CD4-positive, alpha-beta T cell (primary cell): ENCODE data around the gene GPR137. TPM values are rescaled to one million over a fixed set of nuclear protein-coding genes. Genes with fewer than 3 reads are reported as not detected.
"Not testable (repeated sequence)": the region's sequence is repeated elsewhere in the genome, so short reads cannot be mapped to it uniquely, and the experiment has no call there.

Experiments used
- ATAC-seq: fragments of 200-7000 bp; cut with Tn5 transposase; one replicate; pipeline ENCODE4 v1.10.0; 2022; ENCODE audit warnings: mild to moderate bottlenecking; ENCODE audit not compliant: poor library complexity
- CTCF ChIA-PET: fragments of 350-600 bp; sonication (Branson Sonifier 250); formaldehyde crosslinking; loops from one replicate; lab custom pipeline; 2021; ENCODE audit warnings: antibody characterized with exemption, inconsistent platforms; lab: Charles Lee
- POLR2A ChIA-PET: fragments of 350-600 bp; sonication (Branson Sonifier 250); formaldehyde crosslinking; loops from one replicate; lab custom pipeline; 2021; ENCODE audit warnings: antibody characterized with exemption, inconsistent platforms; lab: Charles Lee
- DNase-seq, 14 experiments: peaks; one replicate each; pipeline ENCODE4 v3.0.0-alpha.2; 2013 to 2020; ENCODE audit warnings: mixed read lengths in 2 of 14
- H3K27ac ChIP-seq, 2 donors: one replicate each; pipeline versions ENCODE4 v1.5.1 to v1.7.0; 2013; ENCODE audit warnings: low read length in 2 of 2, low read depth in 1 of 2, mild to moderate bottlenecking in 1 of 2
- H3K27me3 ChIP-seq, 2 experiments: 1 replicate in 1 of 2; 2 replicates in 1 of 2; pipeline versions ENCODE4 v1.6.1 to v1.7.0; 2013; ENCODE audit warnings: low read length in 2 of 2, control low read depth in 1 of 2, mild to moderate bottlenecking in 1 of 2, moderate library complexity in 1 of 2; ENCODE audit not compliant: insufficient read depth in 2 of 2, control insufficient read depth in 1 of 2
- H3K36me3 ChIP-seq: one replicate; pipeline ENCODE4 v1.6.1; 2013; ENCODE audit warnings: low read length, control low read depth; ENCODE audit not compliant: insufficient read depth
- H3K4me1 ChIP-seq: one replicate; pipeline ENCODE4 v1.6.1; 2013; ENCODE audit warnings: low read length, control low read depth; ENCODE audit not compliant: insufficient read depth
- H3K4me3 ChIP-seq: one replicate; pipeline ENCODE4 v1.5.1; 2013; ENCODE audit warnings: mild to moderate bottlenecking, low read length, moderate library complexity
- H3K9me3 ChIP-seq, 2 experiments: 1 replicate in 1 of 2; 2 replicates in 1 of 2; pipeline versions ENCODE4 v1.6.1 to v1.7.0; 2013; ENCODE audit warnings: low read length in 2 of 2, mild to moderate bottlenecking in 2 of 2, control low read depth in 1 of 2, moderate library complexity in 1 of 2; ENCODE audit not compliant: control insufficient read depth in 1 of 2, insufficient read depth in 1 of 2
- H3K27ac Mint-ChIP-seq: one replicate; pipeline ENCODE4 v1.8.0; 2020; ENCODE audit warnings: mixed read lengths
- H3K27me3 Mint-ChIP-seq: one replicate; pipeline ENCODE4 v1.8.0; 2021; ENCODE audit warnings: mixed read lengths
- H3K36me3 Mint-ChIP-seq: one replicate; pipeline ENCODE4 v1.8.0; 2021; ENCODE audit warnings: low read depth, mixed read lengths
- H3K4me1 Mint-ChIP-seq: one replicate; pipeline ENCODE4 v1.8.0; 2021; ENCODE audit warnings: low read depth, mixed read lengths
- H3K4me3 Mint-ChIP-seq: one replicate; pipeline ENCODE4 v1.8.0; 2020; ENCODE audit warnings: mild to moderate bottlenecking, mixed read lengths
- H3K9me3 Mint-ChIP-seq: one replicate; pipeline ENCODE4 v1.8.0; 2020; ENCODE audit warnings: mixed read lengths
- intact Hi-C, 2 experiments: fragments of 100-400 bp; cut with DNase I in 1 of 2; cut with micrococcal nuclease in 1 of 2; formaldehyde crosslinking; loops; one replicate each; pipeline versions ENCODE4 v1.15.1 to v1.9.0; 2023 to 2025; cut with DNase I, micrococcal nuclease
- total RNA-seq, 174 experiments: library from RNA in 2 of 174; stranded (reverse) in 2 of 174; gene quantifications; one replicate each; pipeline ENCODE4 v1.2.3 and lab custom pipeline; 2021 to 2026
- TF ChIP-seq, protein P1 (sequence below): fragments of 200-600 bp; IDR thresholded peaks from one replicate; pipeline ENCODE4 v1.8.0; 2022; ENCODE audit warnings: antibody characterized with exemption, mild to moderate bottlenecking

Gene GPR137
- total RNA-seq, 2 experiments from 2014 or later, result 13.8 to 16.6 TPM

GRCh38 chr11:64305691-64306562 lies 20.3 kb downstream of the GPR137 start:
- Mint-ChIP-seq H3K36me3 (peaks cover 10% of the 10 kb centered on the region), H3K27ac (peak overlapping the region; percentile 92), H3K4me1 (peaks cover 30% of the 10 kb centered on the region), H3K27me3 (peaks cover 20% of the 10 kb centered on the region), H3K9me3 (no peaks in the 10 kb centered on the region), H3K4me3 (peak overlapping the region; percentile 98)
- peak; percentile 6 for ATAC-seq
- Histone ChIP-seq H3K36me3 (peaks cover 7% of the 10 kb centered on the region), H3K4me3 (peak overlapping the region; percentile 85), H3K9me3 (peaks cover 0 to 5% of the 10 kb centered on the region in 2 experiments), H3K27ac (peak overlapping the region; percentile 73 to 75), H3K4me1 (peaks cover 41% of the 10 kb centered on the region), H3K27me3 (peaks cover 11 to 12% of the 10 kb centered on the region in 2 experiments)
- ChIA-PET POLR2A (interaction anchor here (2.0 to 7.6 kb wide), 5 partner anchors 11 to 120 kb away, joined by 17 to 105 read pairs (median 45); partner anchors contain the start of genes BAD, FERMT3, GPR137 and PRDX5), CTCF (interaction anchor here (0.7 to 6.0 kb wide), 8 partner anchors 12 to 120 kb away, joined by 3 to 123 read pairs (median 9); partner anchors contain the start of genes FERMT3, PLCB3, PRDX5 and STIP1)
- intact Hi-C loops, result loop anchor here (1.0 to 10.0 kb wide), 8 partner anchors 11 to 311 kb away; partner anchors contain the start of genes CCDC88B (in 2 of the 2), TRMT112 (in 2 of the 2), FKBP2 (in 1 of the 2) and PLCB3 (in 1 of the 2)
- TF ChIP-seq, protein P1, sequence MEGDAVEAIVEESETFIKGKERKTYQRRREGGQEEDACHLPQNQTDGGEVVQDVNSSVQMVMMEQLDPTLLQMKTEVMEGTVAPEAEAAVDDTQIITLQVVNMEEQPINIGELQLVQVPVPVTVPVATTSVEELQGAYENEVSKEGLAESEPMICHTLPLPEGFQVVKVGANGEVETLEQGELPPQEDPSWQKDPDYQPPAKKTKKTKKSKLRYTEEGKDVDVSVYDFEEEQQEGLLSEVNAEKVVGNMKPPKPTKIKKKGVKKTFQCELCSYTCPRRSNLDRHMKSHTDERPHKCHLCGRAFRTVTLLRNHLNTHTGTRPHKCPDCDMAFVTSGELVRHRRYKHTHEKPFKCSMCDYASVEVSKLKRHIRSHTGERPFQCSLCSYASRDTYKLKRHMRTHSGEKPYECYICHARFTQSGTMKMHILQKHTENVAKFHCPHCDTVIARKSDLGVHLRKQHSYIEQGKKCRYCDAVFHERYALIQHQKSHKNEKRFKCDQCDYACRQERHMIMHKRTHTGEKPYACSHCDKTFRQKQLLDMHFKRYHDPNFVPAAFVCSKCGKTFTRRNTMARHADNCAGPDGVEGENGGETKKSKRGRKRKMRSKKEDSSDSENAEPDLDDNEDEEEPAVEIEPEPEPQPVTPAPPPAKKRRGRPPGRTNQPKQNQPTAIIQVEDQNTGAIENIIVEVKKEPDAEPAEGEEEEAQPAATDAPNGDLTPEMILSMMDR, result peak; percentile 54
- peak; percentile 45 to 86 (median 70) for DNase-seq

DNA sequence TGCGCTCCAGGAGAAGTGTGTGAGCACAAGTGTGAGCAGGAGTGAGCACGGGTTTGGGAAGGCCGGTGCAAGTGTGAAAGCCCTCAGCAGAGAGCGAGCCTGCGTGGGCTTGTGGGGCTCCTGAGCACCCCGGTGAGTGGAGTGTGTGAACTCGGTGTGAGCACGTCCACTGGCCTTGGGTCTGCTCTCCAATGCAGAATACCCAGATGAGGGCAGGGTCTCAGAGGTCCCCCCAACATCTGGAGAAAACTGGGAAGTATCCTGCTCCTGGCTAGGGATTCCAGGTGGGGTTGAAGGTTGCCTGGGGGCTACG lies 20.9 kb downstream of the GPR137 start:
- peak overlapping the region; percentile 73 to 75 for H3K27ac ChIP-seq
- DNase-seq (no peak), ATAC-seq (no peak)
- H3K36me3 ChIP-seq, result peaks cover 7% of the 10 kb centered on the region
- Mint-ChIP-seq H3K9me3 (no peaks in the 10 kb centered on the region), H3K27me3 (peaks cover 14% of the 10 kb centered on the region), H3K27ac (peak overlapping the region; percentile 92), H3K4me3 (peak overlapping the region; percentile 98), H3K4me1 (peaks cover 28% of the 10 kb centered on the region), H3K36me3 (peaks cover 11% of the 10 kb centered on the region)
- peak overlapping the region; percentile 85 for H3K4me3 ChIP-seq
- peaks cover 35% of the 10 kb centered on the region for H3K4me1 ChIP-seq
- H3K27me3 ChIP-seq, result peaks cover 5 to 7% of the 10 kb centered on the region in 2 experiments
- intact Hi-C loops, result loop anchor here (1.0 to 10.0 kb wide), 3 partner anchors 11 to 312 kb away; partner anchors contain the start of genes CCDC88B (in 1 of the 2) and TRMT112 (in 1 of the 2)
- H3K9me3 ChIP-seq, result peaks cover 0 to under 1% of the 10 kb centered on the region in 2 experiments
- TF ChIP-seq, protein P1, result no peak
- ChIA-PET CTCF (interaction anchor here (2.5 kb wide), 1 partner anchor 25 kb away, joined by 10 read pairs; no protein-coding TSS in a partner anchor), POLR2A (interaction anchor here (4.0 to 7.6 kb wide), 2 partner anchors 11 to 100 kb away, joined by 71 to 105 read pairs; partner anchors contain the start of genes FERMT3, PRDX5 and TRMT112)

- Histone ChIP-seq H3K27me3 (peaks cover under 1 to 2% of the 10 kb centered on the region in 2 experiments), H3K36me3 (peaks cover 7% of the 10 kb centered on the region), H3K4me3 (peak overlapping the region; percentile 85), H3K27ac (peak overlapping the region; percentile 73 to 75), H3K9me3 (no peaks in the 10 kb centered on the region), H3K4me1 (peaks cover 33% of the 10 kb centered on the region)
- Mint-ChIP-seq H3K4me1 (peaks cover 28% of the 10 kb centered on the region), H3K36me3 (peaks cover 11% of the 10 kb centered on the region), H3K9me3 (no peaks in the 10 kb centered on the region), H3K27me3 (peaks cover 9% of the 10 kb centered on the region), H3K4me3 (peak overlapping the region; percentile 98), H3K27ac (no peak overlapping the region)
- DNase-seq (peak in 1 of 14 experiments; percentile 55), ATAC-seq (no peak)
- ChIA-PET POLR2A (interaction anchor here (7.6 kb wide), 1 partner anchor 10 kb away, joined by 105 read pairs; the partner anchor contains the start of genes PRDX5 and TRMT112), CTCF (interaction anchor here (2.5 kb wide), 1 partner anchor 24 kb away, joined by 10 read pairs; no protein-coding TSS in a partner anchor)
- intact Hi-C loops, result loop anchor here (1.0 to 10.0 kb wide), 3 partner anchors 10 to 312 kb away; partner anchors contain the start of genes CCDC88B (in 1 of the 2) and TRMT112 (in 1 of the 2)
- TF ChIP-seq, protein P1, result no peak
Measured at GRCh38 chr11:64306876-64307622, 21.4 kb downstream of the GPR137 start.

- H3K27ac Mint-ChIP-seq, ATAC-seq, H3K27me3 ChIP-seq, H3K27me3 Mint-ChIP-seq, H3K27ac ChIP-seq, H3K36me3 ChIP-seq, H3K9me3 ChIP-seq, H3K4me3 ChIP-seq, H3K9me3 Mint-ChIP-seq, CTCF ChIA-PET: not testable (repeated sequence)
- peaks cover 36% of the 10 kb centered on the region for H3K4me1 ChIP-seq
- Mint-ChIP-seq H3K4me1 (peaks cover 33% of the 10 kb centered on the region), H3K4me3 (peak overlapping the region; percentile 45), H3K36me3 (peaks cover 17% of the 10 kb centered on the region)
- intact Hi-C loops, result loop anchor here (5.0 to 10.0 kb wide), 2 partner anchors 35 to 313 kb away; partner anchors contain the start of gene CCDC88B (in 1 of the 2)
- peak in 1 of 14 experiments; percentile 11 for DNase-seq
- POLR2A ChIA-PET, result interaction anchor here (7.6 kb wide), 1 partner anchor 9 kb away, joined by 105 read pairs; the partner anchor contains the start of genes PRDX5 and TRMT112
Measured at GRCh38 chr11:64307795-64308194, 22.1 kb downstream of the GPR137 start.
